ENCODE data around the gene RNF180.
"Not testable (repeated sequence)": the region's sequence is repeated elsewhere in the genome, so short reads cannot be mapped to it uniquely, and the experiment has no call there.

The RNF180 gene

DNA sequence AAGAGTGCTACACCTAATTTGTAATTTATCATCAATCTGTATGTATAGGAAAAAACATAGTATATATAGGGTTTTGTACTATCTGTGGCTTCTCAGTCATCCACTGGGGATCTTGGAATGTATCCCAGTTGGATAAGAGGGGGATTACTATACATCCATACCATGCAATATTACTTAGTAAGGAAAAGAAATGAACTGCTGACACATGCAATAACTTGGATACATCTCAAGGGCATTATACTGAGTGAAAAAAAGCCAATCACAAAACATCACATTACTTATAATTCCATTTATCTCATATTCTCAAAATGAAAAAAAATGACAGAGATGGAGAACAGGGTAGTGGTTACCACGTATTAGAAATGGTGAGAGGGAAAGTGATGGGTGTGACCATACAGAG lies 231.9 kb downstream of the RNF180 start:
- no peak for DNase-seq (ENCODE audit: low spot score)

DNA sequence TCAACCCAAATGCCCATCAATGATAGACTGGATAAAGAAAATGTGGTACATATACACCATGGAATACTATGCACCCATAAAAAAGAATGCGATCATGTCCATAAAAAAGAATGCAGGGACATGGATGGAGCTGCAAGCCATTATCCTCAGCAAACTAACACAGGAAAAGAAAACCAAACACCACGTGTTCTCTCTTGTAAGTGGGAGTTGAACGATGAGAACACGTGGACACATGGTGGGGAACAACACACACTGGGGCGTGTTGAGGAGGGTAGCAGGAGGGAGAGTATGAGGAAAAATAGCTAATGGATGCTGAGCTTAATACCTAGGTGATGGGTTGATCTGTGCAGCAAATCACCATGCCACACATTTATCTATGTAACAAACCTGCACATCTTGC lies 233.1 kb downstream of the RNF180 start:
- not testable (repeated sequence) for DNase-seq (ENCODE audit: low spot score)

DNA sequence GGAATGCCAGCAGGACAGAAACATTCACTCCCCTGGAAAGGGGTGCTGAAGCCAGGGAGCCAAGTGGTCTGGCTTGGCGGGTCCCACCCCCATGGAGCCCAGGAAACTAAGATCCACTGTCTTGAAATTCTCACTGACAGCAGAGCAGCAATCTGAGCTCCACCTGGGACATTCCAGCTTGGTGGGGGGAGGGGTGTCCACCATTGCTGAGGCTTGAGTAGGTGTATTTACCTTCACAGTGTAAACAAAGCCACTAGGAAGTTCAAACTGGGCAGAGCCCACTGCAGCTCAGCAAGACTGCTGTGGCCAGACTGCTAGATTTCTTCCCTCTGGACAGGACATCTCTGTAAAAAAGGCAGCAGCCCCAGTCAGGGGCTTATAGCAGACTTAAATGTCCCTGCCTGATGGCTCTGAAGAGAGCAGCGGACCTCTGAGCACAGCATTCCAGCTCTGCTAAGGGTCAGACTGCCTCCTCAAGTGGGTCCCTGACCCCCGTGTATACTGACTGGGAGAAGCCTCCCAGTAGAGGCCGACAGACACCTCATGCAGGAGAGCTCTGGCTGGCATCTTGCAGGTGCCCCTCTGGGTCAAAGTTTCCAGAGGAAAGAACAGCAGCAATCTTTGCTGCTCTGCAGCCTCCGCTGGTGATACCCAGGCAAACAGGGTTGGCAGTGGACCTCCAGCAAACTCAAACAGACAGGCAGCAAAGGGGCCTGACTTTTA lies 241.6 kb downstream of the RNF180 start:
- not testable (repeated sequence) for DNase-seq (ENCODE audit: low spot score)

DNA sequence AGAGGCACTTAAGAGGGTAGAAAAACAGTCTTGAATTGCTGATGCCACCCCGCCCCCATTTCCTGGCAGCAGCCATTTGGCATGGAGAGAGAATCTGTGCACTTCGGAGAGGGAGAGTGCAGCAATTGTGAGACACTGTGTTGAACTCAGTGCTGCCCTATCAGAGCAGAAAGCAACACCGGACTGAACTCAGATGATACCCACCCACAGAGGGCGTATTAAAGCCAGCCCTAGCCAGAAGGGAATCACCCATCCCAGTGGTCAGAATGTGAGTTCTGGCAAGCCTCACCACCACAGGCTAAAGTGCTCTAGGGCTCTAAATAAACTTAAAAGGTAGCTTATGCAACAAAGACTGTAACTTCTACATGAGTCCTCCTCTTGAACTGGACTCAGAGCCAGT lies 251.7 kb downstream of the RNF180 start:
- no peak for DNase-seq (ENCODE audit: low spot score)

GRCh38 chr5:64418013-64418412 lies 252.4 kb downstream of the RNF180 start:
- no peak for DNase-seq (ENCODE audit: low spot score)

All from CD4-positive, alpha-beta T cell treated with Interleukin-15 for 4 hours (primary cell).